Stimulated activated CD8-positive, alpha-beta memory T cell treated with anti-CD3 and anti-CD28 coated beads, Interleukin-2, amount 100 ng/mL, for 48 hours (primary cell): Measurements from ENCODE around the gene TMEM229B.

Experiments used
- DNase-seq, 2 donors: peaks; one replicate each; pipeline ENCODE4 v3.0.0-alpha.2; 2020; ENCODE audit warnings: low read depth in 2 of 2

Gene TMEM229B

DNA sequence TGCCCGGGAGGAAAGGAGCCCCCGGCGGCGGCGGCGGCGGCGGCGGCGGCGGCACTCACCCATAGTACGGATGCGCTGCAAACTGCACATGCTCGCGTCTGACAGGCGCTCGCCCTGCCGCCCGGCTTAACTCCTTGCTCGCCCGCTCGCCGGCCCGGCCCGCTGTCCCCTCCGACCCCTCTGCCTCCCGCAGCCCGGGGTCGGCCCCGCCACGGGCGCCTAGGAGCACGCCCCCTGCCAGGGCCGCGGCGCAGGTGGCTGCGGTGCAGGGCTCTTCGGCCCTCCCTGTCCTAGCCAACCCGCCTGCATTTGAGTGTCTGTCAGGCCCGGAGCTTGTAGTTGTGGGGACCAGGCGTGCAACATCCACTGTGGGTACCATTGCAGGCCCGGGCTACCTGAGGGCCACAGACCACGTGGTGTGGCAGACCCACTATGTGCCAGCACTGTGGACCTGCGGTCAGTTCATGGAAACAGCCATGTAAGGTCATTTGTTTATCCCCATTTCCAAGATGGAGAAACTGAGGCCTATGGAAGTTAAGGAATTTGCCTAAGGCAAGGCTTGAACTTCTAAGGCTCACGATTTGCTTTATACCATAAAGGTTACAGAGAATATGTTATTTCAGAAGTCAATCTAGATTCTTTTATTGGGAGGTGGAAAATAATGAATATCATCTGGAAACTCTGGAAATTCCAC lies 27.0 kb upstream of the TMEM229B start:
- DNase-seq: no peak

DNA sequence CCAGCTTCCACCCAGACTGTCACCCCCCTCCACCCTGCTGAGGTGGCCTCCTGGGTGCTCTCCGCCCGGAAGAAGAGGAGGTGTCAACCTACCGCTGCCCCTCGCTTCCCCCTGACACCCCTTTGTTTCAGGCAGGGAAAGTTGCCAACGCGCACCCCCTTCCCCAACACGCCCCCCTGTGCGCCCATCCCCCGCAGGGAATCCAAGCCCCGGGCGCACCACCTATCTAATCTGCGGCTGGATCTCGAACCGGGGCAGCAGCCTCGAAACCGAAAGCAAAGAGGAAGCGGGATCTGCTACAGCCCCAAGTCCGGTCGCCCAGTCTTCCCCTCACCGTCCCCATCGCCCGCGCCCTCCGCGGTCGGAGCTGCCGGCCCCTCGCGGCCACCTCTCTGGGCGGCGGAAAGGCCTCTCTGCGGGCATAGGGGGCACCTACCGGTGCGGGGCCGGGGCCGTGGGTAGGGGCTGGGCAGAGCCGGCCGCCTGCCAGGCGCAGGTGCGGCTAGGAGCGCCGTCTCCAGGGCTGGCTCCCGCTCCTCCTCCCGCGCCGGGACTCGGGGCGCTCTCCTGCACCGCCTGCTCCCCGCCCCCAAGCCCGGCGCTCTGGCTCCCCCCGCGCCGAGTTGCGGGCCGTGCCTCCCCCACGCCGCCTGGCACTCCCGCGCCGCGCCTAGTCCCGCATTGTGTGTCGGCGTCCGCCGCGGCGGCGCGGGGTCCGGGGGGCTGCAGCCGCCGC lies 26.3 kb upstream of the TMEM229B start:
- DNase-seq: peak in 1 of 2 donors; percentile 18

DNA sequence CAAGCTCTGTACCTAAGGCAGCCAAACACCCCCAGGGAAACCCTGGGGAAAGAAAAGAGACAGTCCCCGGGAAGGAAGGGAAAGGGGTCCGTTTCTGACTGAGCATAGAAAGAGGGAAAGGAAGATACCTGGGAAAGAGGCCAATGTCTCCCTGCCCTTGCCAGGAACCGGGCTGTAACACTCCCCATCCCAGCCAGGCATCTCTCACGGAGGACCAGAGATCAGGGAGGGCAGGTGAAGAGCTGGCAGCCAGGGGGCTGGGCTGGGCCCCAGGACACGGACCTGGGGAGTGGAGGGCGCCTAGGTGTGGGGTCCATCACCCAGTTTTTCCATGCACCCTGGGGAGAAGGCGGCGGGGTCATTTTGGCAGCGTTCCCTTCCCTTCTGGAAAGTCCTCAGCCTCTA lies 25.7 kb upstream of the TMEM229B start:
- no peak for DNase-seq

DNA sequence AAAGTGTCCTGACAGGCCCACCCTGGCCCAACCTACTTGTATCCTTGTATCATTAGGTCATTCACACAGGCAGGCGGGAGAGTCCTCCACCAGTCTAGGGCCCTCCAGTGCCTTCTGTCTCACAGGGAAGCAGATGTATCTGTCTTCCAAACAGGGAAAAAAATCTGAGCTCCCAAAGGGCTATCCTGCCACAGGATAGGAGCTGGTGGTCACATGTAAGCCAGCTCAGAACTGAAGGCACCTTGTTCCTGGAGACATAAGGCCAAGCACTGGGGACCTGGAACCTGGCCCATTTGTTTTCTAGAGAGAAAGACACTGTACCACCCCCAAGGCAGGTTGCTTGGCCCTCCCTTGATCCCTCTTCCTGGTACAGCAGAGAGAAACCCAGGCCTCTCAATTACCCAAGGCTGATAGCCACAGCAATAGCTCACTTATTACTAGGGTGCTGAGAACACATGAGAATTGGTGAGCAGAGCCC lies 25.1 kb upstream of the TMEM229B start:
- no peak for DNase-seq

DNA sequence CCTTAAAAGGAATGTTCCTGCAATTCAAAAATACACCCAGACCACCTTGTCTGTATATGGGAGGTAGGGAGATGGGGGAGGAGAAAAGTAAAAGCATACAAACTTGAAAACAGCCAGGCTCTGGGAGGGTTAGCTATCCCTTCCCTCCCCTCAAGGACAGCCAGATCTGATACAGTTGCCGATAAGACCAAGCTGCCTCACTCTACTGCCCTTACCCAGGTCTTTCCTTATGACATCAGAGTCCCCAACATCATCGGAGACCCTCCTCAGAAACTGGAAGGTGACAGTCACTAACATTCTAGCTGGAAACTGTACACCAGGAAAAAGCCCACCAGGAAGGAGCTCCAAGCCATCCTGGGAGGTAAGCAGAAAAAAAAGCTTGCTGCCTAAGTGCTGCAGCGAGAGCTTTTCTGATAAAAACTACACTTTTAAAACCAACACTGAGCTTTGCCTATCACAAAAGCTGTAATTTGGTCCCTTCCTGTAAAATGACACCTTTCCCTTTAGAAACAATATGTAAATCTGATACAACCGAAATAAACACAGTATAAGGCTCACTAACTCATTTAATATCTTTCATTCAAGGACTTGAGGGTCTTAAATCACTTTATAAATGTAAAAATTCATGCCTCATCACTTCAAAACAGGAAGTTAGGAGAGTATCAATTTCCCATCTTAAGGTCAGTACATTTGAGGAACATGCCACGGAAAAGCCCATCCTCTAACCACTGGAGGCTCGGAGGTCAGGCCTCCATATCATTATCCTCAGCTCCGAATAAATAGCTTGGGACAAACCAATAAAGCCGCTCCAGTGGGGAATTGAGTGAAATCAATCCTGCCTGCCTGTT lies 24.2 kb upstream of the TMEM229B start:
- no peak for DNase-seq

DNA sequence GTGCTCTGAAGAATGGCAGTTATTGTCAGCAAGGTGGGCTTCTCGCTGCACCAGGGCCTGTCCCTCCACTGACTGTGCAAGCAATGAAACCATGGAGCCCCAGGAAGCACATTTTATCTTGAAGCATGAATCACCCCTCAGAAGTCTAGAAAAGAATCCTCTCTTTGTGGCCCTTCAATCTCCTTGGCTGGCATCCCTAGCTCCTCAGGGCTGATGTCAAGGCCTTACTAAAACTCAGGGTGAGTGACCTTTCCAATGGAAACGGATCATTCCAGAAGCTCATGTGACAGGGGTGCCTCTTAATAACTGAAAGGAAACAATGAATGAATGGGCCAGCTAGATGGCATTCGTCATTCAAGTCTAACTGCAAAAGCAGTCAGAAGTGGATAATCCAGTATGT lies 22.3 kb upstream of the TMEM229B start:
- no peak for DNase-seq

DNA sequence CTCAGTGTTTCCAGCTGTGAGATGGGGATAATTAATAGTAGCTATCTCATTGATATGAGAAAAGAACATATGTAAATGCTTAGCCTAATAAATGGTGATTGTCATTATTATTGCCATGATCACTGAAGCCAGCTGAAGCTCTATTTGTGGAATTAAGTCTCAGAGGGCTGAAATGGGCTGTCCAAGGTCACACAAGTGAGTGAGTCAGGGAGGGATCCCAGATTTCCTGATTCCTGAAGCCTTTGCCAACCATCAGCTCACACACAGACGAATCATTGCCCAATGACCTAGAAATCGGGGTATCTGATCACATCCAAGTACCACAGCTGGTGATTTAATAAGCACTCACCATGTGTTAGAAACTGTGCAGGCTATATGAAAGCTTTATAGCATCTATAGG lies 21.6 kb upstream of the TMEM229B start:
- no peak for DNase-seq

DNA sequence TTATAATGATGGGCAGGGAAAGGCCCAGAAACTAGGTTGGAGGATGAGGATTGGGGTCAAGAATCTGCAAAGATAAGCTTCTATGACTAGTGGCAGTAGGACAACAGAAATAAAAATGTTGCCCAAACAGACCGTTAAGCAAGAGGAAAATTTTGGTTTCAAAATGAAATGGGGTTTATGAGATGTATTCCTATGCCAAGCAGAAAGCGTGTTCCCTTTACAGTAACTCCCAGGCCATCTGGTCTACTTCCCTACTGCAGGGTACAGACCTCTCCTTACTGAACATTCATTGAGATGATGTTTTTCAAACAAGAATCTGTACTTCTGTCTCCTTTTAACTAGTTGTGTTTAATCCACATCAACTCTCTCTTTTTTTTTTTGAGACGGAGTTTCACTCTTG lies 20.4 kb upstream of the TMEM229B start:
- DNase-seq: no peak

DNA sequence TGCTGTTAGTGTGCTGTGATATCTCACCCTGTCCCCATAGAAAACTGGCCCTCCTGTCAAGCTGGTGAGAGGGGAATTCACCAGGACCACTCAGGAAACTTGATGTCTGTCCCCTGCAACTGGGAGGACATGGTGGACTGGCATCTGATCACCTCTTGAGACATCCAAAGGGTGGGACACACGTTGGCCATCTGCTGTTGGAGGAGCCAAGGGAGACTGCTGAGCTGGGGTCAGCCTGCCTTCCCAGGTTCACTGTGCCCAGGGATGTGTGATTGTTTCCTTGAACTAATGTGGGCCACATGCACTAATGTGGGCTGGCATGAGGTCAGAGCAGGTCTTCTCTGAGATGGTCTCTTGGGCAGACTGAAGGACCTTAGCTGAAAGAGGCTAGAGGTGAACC lies 16.7 kb upstream of the TMEM229B start:
- DNase-seq: no peak

DNA sequence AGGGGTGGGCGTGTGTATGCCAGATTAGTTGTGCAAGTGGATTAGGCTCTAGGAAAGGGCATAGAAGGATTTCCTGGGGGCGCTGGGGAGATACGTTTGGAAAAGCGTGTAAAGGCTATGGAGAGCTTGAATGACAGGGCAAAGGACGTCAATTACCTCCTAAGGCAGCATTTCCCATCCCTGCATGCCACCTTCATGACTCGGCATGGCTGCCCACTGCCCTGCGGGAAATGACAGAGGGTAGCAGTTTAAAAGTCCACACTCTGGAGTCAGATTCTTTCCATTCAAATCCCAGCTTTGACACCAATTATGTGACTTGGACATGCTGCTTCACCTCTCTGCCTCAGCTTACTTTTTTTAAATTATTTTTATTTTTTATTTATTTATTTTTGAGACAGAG lies 14.8 kb upstream of the TMEM229B start:
- no peak for DNase-seq

DNA sequence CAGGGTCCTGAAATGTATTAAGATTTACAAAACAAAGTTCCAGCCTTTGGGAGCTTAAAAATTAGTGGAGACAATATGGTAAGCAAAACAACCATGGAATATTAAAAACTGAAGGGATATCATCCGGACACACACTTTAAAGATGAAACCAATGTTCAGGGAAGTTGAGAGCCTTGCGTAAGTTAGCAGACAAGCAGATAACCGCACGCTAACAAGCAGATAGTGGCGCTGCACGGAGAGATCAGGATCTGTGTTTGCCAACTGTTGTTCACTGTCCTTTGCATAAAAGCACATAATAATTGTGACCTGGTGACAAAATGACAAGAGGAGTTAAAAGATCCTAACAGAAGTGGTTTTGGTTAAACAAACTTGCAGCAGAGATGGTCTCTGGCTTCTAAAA lies 14.3 kb upstream of the TMEM229B start:
- no peak for DNase-seq

DNA sequence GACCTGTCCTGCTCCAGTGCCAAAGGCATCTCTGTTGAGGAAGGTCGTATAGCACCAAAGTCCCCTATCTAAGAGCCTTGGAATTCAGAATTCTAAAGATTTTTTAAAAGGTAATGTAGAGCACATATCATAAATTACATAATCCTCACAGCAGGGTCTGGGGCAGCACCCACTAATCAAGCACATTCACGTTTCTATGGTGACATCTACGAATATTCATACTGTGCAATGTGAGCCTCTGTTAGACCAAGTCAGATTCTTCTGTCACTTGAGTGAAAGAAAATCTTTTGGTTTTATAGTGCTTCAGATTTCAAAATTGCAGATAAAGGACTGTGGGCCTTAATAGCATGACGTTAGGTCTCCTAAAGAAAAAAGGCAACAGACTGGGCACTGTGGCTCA lies 13.1 kb upstream of the TMEM229B start:
- no peak for DNase-seq

DNA sequence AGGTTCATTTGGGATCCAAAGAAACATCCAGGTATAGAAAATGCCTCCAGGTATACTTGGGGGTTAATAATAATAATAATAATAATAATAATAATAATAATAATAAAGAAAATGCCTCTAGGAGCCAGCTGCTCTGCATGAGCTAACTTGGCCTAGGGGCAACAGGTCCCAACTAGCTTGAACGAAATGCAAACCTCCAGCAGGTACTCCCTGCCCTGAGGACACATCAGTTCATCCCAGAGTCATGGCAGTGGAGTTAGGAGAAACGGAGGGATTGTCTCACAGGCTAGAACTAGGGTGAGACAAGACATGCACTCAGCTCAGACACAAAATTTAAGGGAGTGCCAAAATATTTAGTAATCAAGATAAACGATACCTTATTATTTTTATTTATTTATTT lies 12.5 kb upstream of the TMEM229B start:
- DNase-seq: no peak

DNA sequence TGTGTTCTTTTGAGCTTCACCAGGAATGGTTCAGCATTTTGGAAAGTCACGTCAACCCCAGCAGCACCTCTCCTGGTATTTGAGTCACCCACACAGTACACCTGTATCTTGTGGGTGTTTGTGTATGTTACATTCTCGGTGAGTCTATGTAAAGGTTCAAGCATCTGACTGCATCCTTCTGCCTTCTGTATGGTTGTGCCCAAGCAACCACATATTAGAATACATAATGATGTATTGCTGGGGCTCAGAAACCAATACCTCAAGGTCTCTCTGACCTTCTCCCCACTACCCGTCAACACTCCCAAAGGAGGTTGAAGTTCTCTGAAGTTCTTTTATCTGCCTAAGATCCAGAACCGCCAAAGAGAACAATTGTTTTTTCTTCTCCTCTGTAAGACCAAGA lies 9.2 kb upstream of the TMEM229B start:
- DNase-seq: no peak

DNA sequence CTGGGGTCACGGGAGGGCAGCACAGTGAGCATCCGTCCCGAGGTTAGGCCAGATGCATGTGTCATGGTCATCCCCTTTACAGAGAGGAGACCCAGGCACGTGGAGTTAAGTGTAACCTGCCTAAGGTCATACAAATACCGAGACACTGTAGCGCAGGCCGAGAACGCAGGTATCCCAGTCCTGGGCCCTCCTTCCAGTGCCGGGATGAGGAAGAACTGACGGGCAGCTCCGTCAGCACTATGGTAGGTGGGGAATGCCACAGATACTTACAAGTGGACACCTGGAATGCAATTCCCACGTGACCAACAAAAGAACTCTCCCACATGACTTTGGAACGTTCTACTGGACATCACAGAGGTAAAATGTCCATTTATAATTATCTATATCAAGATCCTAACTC lies 8.7 kb upstream of the TMEM229B start:
- no peak for DNase-seq

DNA sequence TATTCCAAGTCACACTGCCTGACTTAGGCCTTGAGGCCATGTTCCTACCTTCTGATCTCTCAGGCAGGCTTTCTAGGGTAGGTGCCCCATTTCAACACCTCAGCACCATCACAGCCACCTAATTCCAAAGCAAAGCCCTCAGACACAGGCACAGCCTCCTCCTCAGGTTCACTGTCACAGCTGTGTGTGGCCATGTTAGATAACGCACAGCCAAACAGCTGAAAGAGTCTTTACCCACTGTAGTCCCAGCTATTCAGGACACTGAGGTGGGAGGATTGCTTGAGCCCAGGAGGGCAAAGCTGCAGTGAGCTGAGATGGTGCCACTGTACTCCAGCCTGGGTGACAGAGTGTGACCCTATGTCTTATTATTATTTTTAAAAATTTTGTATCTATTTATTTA lies 7.3 kb upstream of the TMEM229B start:
- DNase-seq: no peak

DNA sequence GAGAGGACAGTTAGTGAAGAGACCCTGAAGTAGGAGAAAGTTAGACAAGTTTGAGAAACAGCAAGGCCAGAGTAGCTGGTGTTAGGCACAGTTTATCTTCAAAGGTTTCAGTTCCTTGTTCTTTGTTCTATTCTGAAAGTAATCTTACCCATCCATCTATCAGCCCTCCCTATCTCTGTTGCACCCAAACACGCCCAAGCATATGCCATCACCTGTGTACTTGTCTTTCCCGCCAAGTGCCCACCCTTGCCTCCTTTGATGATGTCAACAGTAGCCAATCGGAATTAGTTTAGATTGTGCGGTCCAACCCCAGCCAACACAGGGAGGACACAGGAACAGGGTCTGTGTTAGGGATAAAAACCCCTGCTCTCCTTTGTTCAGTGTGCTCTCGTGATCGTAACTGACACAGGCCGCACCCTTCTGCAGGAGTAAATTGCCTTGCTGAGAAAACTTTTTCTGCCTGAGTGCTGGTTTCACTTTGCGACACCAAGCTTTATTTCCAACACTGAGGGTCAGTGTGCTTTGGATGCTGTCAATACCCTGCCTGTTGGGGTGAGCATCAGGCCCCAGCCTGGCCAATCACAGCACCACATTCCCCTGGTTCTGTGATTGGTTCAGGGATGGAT lies 4.7 kb upstream of the TMEM229B start:
- no peak for DNase-seq

DNA sequence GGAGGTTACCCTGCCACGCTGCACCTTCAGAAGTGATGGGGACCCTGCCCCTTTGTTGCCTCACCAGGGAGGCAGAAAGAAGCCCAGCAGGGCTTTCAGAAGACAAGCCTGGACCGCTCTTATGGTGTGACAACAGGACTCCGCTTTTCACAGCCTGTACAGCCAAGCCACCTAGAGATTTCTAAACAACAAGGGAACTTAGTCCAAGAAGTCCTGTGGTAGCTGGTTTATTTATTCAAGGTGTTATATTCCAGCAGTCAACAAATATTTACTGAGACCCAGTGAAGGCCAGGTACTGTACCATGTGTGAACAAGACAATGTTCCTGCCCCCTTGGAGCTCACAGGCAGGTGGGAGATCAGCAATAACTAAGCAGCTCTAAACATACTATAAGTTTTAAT lies 4.0 kb upstream of the TMEM229B start:
- DNase-seq: no peak

DNA sequence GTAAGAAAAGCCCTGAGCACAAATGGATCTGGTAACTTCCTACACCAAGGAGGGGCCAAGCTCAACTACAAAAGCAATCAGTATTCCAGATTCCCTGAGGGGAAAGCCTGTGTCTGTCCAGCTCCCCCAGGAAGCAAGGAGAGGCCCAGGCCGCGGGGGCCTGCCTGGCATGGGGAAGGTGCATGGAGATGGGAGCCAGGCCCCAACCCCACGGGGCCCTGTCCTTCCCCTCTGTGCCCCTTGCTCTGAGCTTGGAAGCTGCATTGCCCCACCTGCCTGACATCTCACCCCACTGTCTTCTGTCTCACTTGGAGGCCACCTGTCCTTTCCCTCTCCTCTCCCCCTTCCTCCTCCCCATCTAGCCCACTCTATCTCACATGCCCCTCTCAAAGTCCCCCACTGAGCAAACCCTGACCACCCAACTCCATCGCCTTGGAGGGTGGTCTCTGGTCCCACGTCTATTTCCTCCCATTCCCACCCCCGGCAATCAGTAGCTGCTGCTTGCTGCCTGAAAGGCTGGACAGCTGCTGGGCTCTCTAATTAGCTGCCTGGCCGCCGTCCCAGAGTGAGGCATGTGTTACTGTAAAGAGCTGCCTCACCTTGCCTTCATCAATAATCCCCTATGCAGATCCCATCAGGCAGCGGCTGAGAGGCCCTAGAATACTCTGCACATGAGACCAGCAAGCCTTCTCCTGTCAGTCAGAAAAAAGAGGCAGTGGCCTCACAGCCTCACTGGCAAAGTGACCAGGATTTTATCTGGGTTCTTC lies 3.4 kb upstream of the TMEM229B start:
- DNase-seq: no peak

DNA sequence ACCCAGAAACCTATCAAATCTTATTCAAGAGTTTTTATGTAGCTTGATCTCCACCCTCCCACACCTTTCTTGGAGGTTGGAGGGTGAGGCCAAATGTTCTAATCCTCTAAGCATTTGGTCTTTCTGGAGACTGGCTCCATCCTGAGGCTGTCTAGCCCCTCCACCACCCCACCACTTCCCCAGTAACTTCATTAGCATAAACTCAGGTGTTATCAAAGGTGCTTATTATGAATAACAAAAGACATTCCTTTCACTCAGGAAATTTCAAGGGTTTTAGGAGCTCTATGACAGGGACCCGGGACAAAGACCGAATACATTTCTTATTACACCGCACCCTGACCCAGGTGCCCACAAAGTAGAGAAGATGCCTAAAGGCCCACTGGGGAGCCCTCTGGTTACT lies 2.8 kb upstream of the TMEM229B start:
- no peak for DNase-seq

DNA sequence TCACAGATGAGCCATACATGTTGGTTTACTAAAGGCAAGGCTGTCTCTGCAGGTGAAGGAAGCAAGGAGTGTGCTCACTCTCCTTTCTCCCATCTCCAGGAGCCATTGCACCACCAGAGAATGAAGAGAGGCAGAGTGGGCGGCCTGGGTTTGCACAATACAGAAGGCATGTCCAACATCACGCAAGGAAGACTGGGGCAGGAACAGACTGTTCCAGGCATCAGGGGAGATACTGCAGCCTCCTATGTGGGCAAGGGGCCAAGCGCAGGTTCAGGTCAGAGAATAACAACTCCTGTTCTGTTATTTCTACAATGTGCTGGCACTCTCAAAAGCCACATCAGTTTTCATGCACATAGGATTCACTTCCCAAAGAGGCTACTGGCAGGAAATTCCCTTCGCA lies 1.7 kb upstream of the TMEM229B start:
- no peak for DNase-seq
